SK-MEL-5 (cell line): Measurements from ENCODE around the gene ATXN3. TPM values are rescaled to one million over a fixed set of nuclear protein-coding genes. Genes with fewer than 3 reads are reported as not detected.
"Not testable (repeated sequence)": the region's sequence is repeated elsewhere in the genome, so short reads cannot be mapped to it uniquely, and the experiment has no call there.

ENCODE experiments used
- DNase-seq: peaks from one replicate; pipeline ENCODE4 v3.0.0-alpha.2; 2016; ENCODE audit warnings: low read depth, low spot score
- in situ Hi-C: cut with HindIII; loops from 2 replicates; pipeline ENCODE4 v1.10.0; 2016; ENCODE audit warnings: low sequenced_read_pairs, high pct_unique_total_duplicates, low pct_unique_long_range_greater_than_20kb
- total RNA-seq: library from RNA; depleted of rRNA; stranded (reverse); fragments of >200 nt; shearing (Covaris generic); gene quantifications from 2 replicates; pipeline ENCODE4 v1.2.3, GENCODE V29; 2014

The ATXN3 gene
- total RNA-seq, 1 experiment from 2014 or later, result 52.1 TPM

DNA sequence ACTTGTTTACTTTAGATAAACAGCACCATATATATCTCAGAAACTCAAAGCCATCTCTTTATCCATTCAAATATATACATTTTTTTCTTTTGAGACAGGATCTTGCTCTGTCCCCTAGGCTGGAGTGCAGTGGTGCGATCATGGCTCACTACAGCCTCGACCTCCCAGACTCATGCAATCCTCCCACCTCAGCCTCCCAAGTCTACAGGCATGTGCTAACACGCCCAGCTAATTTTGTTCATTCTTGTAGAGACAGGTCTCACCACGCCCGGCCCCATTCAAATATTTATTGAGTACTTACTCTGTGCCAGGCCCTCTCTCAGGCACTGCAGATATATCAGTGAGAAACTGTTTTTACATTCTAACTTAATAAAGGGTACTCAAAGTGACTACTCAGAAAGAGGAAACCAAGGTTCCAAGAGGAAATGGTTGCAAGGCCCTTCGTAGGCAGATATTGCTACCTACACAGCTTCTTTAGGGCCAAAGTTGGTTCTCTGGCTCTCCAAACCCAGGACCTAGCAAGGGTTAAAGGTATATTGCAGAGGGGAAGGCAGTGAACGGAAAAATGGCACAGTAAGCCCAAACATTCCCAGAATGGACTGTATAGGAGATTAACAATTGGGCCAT lies 2.9 kb downstream of the ATXN3 start:
- in situ Hi-C loops, result no loop called here
- DNase-seq, result no peak

DNA sequence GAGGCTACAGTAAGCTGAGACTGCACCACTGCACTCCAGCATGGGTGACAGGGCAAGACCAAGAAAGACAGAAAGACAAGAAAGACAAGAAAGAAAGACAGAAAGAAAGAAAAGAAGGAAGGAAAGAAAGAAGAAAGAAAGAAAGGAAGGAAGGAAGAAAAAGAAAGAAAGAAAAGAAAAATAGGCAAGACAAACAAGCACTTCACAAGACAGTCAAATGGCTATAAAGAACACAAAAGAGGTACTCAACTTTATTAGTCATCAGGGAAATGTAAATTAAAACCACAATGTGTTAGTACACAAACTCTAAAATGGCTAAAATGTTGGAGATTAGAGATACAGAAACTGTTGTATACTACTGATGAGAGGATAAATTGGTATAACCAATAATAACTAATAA lies 6.6 kb downstream of the ATXN3 start:
- in situ Hi-C loops, result no loop called here
- DNase-seq, result no peak

DNA sequence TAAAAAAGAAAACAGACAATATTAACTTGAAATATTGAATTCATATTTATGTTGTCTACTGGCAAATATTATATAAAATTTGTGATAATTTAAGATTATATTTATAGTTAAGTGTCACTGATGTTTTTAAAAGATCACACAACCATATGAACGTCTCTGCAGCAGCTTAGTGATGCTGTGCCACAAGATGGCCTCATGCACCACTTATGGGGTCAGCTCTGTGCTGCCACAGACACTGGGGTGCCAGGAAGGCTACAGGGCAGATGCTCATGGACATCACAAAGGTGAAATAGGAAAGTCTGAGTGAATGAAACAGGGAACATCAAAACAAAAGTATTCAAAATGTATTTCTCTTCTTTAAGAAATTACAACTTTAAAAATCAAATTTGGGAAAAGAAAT lies 13.1 kb downstream of the ATXN3 start:
- in situ Hi-C loops, result no loop called here
- peak; percentile 51 for DNase-seq

DNA sequence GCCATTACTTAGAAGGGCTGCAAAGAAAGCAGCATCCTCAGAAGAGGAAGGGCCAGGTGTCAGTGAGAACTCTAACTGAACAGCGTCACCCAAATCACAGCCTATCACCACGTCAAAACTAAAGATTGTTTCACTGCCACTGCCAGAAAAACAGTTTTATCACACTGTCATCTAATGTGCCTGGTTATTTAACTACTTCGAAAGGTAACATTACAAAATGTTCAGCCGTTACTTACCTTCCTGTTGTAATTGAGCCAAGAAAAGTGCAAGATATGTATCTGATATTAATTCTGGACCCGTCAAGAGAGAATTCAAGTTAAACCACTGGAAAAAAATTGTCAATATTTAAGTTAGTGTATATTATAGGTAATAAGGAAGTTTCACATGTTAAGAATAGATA lies 17.9 kb downstream of the ATXN3 start:
- in situ Hi-C loops, result no loop called here
- no peak for DNase-seq

DNA sequence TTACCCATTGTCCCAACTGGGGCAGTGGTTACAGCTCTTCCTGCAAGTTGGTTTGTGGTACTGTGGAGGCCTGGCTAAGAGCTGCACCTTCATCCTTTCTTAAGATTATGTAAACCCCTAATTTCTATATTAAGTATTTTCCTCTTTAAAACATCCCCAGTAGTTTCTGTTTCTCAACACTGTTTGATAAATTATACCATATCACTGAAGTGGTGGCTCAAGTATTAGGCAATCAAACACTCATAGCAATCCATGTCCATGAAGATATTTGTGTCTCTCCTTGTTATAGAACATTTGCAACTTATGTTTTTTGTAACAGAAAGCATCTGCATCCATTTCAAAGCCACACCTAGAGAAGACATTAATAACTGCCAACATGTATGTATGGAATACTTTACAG lies 31.8 kb downstream of the ATXN3 start:
- DNase-seq, result no peak
- in situ Hi-C loops, result no loop called here

DNA sequence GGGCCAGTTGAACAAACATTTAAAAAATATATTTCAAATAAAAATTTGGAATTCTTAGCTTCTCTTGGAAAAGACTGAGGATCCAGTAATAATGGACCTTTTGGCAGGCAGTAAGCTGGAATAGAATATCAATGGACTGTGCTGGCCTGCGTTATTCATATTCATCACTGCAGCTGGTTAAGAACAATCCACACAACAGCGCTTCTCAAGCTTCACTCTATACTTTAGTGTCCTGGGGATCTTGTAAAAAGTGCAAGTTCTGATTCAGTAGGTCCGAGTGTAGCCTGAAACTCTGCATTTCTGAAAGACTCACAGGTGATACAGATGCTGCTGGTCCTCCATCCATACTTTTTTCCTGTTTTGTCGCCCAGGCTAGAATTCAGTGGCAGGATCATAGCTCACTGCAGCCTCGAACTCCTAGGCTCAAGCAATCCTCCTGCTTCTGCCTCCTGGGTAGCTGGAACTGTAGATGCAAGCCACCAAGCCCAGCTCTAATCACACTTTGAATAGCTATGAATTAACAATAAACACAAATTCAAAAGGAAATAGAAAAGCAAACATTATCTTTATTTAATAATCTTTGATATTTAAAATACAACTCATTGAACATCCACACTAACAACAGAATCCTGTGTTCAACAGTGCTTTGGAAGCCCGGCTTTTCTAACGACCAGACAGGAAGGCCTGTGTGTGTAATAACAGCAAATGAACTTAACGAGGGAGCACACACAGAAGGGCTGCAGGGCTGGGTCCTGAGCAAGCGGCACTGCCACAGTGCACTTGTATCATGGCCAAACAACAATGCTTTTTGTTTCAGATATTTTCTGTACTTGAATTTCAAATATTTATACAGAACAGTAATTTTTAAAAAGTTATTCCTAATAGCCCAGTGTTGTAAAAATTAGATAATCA lies 48.1 kb downstream of the ATXN3 start:
- in situ Hi-C loops, result no loop called here

DNA sequence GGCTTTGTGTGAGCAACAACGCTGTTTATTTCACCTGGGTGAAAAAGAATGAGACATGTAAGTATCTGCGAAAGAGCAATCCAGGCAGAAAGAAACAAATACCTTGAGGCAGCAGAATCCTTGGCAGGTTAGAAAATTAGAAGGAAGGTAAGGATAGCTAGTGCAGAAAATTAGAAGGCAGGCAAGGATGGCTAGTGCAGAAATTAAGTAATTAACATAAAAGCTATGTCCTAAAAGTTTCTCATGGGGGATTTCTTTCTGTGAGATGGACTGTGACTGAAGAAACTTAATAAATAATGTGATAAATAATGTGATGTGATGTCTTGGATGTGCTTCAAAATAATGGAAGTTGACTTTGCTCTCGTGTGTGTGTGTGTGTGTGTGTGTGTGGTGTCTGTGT lies 56.6 kb downstream of the ATXN3 start:
- DNase-seq, result no peak
- in situ Hi-C loops, result no loop called here

More for the DNA sequence above, 48.1 kb downstream of the ATXN3 start:
- no peak for DNase-seq

DNA sequence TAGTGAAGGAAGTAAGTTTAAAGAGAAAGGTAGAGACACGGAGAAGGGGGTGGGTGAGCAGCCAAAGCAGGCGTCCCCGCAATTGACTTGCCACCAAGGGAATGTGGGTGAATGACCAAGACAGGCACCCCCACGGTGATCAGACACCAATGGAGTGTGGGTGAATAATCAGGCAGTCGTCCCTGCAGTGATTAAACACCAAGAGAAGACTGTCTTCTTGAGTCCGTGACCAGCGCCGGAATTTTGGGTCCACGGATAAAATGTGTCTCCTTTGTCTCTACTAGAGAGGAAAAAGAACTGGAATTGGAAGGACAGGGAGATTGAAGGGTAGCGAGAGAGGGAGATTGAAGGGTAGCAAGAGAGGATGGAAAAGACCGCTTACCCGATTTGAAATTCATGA lies 57.2 kb downstream of the ATXN3 start:
- in situ Hi-C loops, DNase-seq: not testable (repeated sequence)

DNA sequence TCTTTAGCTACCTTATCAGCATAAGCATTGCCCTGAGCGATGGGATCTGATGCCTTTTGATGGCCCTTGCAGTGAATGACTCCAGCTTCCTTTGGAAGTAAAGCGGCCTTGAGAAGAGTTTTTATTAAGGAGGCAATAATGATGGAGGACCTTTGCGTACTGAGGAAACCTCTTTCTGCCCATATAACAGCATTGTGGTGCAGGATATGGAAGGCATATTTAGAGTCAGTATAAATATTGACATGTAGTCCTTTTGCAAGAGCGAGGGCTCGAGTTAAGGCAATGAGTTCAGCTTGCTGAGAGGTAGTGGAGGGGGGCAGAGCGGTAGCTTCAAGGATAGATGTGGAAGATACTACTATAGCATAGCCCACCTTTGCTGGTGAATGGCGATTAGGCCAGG lies 60.5 kb downstream of the ATXN3 start:
- in situ Hi-C loops, DNase-seq: not testable (repeated sequence)

DNA sequence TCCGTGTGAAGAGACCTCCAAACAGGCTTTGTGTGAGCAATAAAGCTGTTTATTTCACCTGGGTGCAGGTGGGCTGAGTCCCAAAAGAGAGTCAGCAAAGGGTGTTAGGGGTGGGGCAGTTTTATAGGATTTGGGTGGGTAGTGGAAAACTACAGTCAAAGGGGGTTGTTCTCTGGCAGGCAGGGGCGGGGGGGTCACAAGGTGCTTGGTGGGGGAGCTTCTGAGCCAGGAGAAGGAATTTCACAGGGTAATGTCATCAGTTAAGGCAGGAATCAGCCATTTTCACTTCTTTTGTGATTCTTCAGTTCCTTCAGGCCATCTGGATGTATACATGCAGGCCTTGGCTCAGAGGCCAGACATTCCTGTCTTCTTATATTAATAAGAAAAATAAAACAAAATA lies 64.6 kb downstream of the ATXN3 start:
- in situ Hi-C loops, DNase-seq: not testable (repeated sequence)

DNA sequence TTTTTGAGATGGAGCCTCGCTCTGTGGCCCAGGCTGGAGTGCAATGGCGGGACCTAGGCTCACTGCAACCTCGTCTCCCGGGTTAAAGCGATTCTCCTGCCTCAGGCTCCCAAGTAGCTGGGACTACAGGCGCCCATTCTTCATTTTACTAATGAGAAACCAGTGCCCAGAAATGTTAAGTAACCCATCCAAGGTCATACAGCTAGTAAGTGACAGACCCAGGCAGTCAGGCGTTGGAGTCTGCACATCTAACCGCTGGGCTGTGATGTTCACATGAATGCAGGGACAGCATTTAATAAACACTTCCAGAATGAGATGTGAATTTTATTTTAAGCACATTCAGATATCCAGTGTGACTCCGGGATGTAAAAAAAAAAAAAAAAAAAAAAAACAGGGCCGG lies 65.2 kb downstream of the ATXN3 start:
- in situ Hi-C loops, result no loop called here
- DNase-seq, result no peak

DNA sequence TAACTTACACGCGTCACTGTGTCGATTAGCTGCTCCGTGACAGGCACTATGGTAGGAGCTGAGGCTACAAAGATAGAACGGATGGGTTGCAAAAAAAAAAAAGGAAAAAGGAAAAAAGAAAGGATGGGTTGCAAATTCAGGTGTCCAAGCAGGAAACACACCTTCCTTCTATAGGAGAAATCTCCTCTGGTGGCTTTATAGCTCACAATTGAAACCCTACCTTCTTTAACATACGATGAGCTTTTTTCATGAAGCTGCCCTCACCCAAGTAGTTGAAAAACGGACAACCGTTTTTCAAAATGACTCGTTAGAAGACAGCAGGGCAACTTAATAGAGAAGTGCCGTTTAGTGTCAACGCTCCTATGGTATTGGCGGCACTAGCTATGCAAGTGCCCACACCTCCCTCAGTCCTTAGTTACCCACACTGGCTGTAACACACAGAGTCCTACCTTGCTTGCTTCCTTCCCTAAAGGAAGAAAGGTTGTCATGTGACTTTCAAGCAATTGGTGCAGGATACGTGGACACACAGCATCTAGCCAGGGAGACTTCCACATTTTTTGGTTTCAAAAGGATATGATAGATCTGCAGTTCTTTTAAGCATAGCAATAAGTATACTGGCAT lies 65.8 kb downstream of the ATXN3 start:
- in situ Hi-C loops, result no loop called here

DNA sequence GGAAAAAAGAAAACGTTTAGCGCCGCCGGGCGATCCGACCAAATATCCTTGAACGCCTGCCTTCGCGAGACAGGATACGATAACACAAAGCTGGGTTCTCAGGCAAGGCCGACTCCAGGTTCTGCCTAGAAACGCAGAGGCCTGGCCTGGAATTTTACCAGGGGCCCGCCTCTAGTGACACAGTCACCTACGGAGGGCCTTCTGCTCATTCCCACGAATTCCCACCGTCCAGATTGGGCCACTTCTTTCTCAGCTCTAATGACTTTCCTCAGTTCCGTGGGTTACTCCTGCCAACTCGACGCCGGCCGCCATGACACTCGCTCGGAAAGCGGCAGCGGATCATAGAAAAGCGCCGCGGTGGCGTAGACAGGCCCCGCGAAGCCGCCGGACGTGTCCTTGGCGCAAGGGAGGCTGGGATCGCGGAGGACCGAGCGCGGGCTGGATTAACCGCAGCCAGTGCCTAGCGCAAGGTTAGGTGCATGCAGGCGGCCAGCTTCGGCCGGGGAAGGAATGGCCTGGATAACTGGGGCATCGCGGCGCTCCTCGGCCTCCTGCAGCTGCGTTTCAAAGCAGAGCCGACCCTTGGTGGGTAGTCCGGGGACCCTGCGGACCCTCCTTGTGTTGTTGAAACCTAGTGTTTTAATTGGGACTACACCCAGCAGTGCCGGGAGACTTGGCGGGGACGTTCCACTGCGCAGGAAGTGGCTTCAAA lies 66.5 kb downstream of the ATXN3 start, which contains the start of gene TRIP11:
TSS of gene TRIP11 (minus strand) at position 341 of the 712 bp plus-strand sequence. CDS start 374 bp downstream, outside the sequence.
- in situ Hi-C loops, result no loop called here
- peak; percentile 90 for DNase-seq

More for the DNA sequence above, 65.8 kb downstream of the ATXN3 start:
- DNase-seq, result peak; percentile 8

DNA sequence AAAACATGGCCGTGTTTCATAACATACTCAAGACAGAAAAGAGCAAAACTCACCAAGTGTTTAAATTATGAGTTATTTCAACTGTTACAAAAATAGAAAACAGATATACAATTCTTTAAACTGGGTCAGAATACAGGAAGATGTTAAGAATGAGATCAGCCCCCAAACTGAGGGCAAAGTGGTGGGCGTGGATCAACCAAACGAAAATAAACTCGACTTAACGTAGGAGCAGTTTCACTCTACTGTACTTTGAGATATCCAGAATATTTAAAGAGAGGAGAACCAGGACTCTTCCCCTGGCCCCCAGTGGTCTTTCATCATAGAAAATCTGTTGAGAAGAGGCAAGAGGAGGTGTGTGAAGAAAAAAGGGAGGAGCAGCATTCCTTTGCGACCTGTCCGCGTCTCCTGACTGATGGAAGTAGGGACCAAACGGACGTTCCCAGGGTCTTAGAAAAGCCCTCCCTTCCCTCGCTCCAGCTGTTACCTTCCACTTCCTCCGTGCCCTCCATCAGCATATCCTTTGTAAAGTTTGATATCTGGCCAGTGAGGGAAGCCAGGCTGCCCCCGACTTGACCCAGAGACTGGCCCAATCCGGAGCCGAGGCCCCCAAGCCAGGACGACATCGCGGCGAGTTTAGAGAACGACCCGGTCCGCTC lies 67.2 kb downstream of the ATXN3 start:
- in situ Hi-C loops, result no loop called here
- peak; percentile 41 for DNase-seq

DNA sequence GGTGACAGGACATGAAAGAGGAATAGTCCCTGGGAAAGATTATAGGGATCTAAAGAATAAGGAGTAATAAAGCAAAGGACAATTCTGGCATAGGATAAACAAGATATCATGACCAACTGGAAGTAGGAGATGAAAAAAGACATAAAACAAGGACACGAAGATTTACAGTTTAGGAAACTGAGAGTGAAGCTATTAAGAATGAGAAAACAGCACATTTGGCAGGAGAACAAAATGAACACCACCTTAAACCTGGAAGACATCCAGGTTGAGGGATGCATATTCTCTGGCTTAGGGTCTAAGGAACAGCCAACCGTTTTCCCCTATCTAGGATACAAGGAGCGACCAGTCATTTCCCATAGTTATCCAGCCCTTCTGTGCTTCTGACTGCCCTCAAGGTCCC lies 68.4 kb downstream of the ATXN3 start:
- in situ Hi-C loops, result no loop called here
- no peak for DNase-seq

DNA sequence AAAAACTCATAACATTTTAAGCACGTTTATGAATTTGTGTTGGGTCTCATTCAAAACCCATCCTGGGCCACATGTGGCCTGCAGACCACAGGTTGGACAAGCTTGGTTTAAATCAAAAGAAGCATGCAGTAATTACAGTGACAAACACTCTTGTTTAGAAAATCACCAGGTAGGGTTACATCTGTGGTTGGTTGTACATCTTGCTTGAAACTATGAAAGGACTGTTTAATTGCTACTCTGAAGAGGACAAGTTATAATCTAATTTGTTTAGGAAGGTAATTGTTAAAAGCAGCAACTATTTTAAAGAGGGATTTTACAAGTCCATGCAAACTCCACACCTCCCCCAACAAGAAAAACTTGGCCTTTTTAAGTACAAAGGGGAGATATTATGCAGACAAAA lies 70.5 kb downstream of the ATXN3 start:
- no peak for DNase-seq
- in situ Hi-C loops, result no loop called here

DNA sequence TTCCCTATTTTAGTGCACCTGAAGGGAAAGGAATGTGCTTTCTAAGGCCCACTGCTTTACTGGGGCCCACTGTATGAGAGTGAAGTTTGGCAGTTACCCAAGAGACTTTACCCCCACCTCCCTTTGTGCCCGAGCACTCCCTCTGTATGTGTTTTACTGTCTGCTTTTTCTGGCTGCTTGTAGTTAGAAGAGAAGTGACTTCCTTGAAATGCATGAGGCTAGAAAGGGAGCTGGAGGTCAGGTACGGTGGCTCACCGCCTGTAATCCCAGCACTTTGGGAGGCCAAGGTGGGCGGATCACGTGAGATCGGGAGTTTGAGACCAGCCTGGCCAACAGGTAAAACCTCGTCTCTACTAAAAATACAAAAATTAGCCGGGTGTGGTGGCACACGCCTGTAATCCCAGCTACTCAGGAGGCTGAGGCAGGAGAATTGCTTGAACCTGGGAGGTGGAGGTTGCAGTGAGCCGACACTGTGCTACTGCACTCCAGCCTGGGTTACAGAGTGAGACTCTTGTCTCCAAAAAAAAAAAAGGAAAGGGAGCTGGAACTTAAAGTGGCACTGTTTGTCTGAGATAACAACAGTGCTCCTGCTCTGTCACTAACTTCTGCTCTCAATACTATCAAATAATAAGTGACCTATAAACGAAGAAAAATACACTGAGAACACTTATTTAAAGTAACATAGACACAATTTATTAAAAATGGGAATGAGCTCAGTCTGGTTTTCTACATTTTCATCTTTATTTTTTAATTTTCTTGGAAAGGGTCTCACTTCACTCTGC lies 72.3 kb downstream of the ATXN3 start:
- no peak for DNase-seq
- in situ Hi-C loops, result no loop called here
